ENCODE results near the gene HMOX2.
A peak's percentile ranks its signal among the peaks of the same experiment; 100 is the strongest.

Gene HMOX2

DNA sequence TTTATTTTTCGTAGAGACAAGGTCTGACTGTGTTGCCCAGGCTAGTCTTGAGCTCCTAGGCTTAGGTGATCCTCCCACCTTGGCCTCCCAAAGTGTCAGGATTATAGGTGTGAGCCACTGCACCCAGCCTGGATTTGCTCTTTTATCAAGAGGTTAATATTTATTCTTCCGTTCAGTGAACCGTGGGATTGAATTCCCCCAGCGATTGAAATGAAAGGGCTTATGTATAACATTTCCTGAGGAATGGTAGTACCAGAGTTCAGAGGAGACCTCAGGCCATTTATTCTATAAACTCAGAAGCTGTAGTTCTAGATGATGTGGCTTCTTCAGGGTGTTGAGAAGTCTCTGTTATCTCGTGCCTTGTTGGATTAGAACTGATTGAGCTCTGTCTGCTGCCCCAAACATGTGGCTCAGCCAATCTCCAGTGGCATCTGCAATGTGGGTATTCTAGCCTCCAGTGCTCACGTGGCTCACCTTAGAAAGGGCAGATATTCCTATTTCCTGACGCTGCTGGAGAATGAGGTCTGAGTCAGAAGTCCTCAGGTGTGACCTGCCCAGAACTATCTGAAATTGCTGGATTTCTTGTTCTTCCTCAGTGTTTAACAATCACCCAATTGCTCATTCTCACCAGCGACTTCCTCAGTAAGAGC, 22.5 kb downstream of the HMOX2 start:
- H3K4me3 ChIP-seq (replicated peaks; ENCODE audit: low read depth, low read length) = no peak overlapping the region
- no peak for TF ChIP-seq CTCF (IDR thresholded peaks at IDR 0.05; ENCODE audit: low read length, missing control alignments)
- no peak for DNase-seq (ENCODE audit: low read depth)

GRCh38 chr16:4499196-4499555, 23.0 kb downstream of the HMOX2 start:
- no peak for TF ChIP-seq CTCF (IDR thresholded peaks at IDR 0.05; ENCODE audit: low read length, missing control alignments)
- no peak for DNase-seq (ENCODE audit: low read depth)

DNA sequence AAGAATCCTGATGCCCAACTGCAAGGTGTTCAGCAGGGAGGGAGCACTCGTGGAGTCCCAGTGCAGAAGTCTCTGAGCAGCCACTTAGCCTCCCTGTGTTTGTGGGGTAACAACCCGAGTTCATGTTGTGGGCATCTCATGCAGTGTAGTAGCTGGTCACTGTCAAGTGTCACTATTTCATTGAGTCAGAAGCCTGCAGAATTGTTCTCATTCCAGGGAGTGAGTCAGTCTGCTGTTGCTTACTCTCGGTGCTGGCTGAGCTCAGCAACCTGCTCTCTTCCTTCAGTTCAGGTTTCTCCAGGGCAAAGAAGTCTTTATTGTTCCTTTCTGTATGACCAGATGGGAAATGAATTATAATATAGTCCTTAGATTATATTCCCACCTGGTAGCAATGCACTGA, 24.1 kb downstream of the HMOX2 start:
- H3K4me3 ChIP-seq (replicated peaks; ENCODE audit: low read depth, low read length) = peak overlapping the region; percentile 40
- TF ChIP-seq CTCF (IDR thresholded peaks at IDR 0.05; ENCODE audit: low read length, missing control alignments) = no peak
- peak; percentile 85 for DNase-seq (ENCODE audit: low read depth)

More at GRCh38 chr16:4499196-4499555, 23.0 kb downstream of the HMOX2 start:
- no peak overlapping the region for H3K4me3 ChIP-seq (replicated peaks; ENCODE audit: low read depth, low read length)

DNA sequence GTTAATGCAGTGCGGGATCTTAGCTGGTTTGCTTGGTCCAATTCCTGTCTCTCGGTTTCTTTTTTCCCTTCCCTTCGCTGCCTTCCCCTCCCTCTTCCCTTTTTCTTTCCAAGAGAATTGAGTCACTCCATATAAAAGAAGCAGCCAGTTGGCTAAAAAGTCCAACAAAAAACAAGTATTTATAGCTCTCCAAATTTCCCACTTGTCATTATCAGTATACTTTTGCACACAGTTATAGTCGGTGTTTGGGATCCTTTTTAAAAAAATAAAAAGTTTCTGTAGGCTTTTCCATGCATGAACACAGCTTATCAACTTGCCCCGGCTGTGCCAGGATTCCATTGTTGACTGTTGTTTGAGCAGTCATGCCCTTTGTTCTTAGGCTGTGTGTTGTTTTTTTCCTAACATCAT, 24.9 kb downstream of the HMOX2 start:
- peak; percentile 57 for DNase-seq (ENCODE audit: low read depth)
- H3K4me3 ChIP-seq (replicated peaks; ENCODE audit: low read depth, low read length) = peak overlapping the region; percentile 40
- no peak for TF ChIP-seq CTCF (IDR thresholded peaks at IDR 0.05; ENCODE audit: low read length, missing control alignments)

- no peak overlapping the region for H3K4me3 ChIP-seq (replicated peaks; ENCODE audit: low read depth, low read length)
- no peak for DNase-seq (ENCODE audit: low read depth)
- TF ChIP-seq CTCF (IDR thresholded peaks at IDR 0.05; ENCODE audit: low read length, missing control alignments) = no peak
These were observed 29.4 kb downstream of the HMOX2 start for GRCh38 chr16:4505356-4506147.

DNA sequence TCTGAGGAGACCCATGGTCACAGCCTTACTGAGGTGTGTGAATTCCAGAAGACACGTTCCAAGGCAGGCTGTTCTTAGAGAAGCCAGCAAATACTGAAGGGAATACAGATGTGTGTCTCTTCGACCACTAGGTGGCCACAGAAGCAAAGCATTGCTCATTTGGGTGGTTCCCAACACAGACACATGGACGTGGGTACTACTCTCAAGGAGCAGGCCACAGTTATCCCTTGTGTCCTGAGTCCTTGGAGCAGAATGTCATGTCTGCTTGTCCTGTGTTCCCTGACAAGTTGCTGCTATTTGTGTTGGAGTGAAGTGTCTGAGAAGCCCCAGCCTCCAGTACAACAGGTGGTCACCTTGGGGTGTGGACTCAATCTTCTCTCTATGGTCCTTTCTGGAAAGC, 30.3 kb downstream of the HMOX2 start:
- peak; percentile 88 for DNase-seq (ENCODE audit: low read depth)
- peak; percentile 92 for TF ChIP-seq CTCF (IDR thresholded peaks at IDR 0.05; ENCODE audit: low read length, missing control alignments)
- H3K4me3 ChIP-seq (replicated peaks; ENCODE audit: low read depth, low read length) = no peak overlapping the region

Data from fibroblast of pulmonary artery (primary cell).